ENCODE measurements around the gene ODAD4.

The ODAD4 gene

GRCh38 chr17:41930009-41930832 lies at the start of gene ODAD4:
TSS of gene ODAD4 (plus strand) at chr17:41930617. CDS start at chr17:41930724, 107 bp downstream.
- peak; percentile 84 for FAIRE-seq
- peak; percentile 83 for DNase-seq (ENCODE audit: insufficient read length, low spot score)

- no peak for DNase-seq (ENCODE audit: insufficient read length, low spot score)
- FAIRE-seq = no peak
Observed at GRCh38 chr17:41882756-41883155, 47.7 kb upstream of the ODAD4 start.

- FAIRE-seq (no peak), DNase-seq (ENCODE audit: insufficient read length, low spot score) (no peak)
Observed at GRCh38 chr17:41885733-41886132, 44.7 kb upstream of the ODAD4 start.

GRCh38 chr17:41888332-41888965 lies 42.0 kb upstream of the ODAD4 start:
- FAIRE-seq (no peak), DNase-seq (ENCODE audit: insufficient read length, low spot score) (no peak)

GRCh38 chr17:41891135-41892020 lies 39.0 kb upstream of the ODAD4 start:
- DNase-seq (ENCODE audit: insufficient read length, low spot score) = no peak
- no peak for FAIRE-seq

- FAIRE-seq (no peak), DNase-seq (ENCODE audit: insufficient read length, low spot score) (no peak)
Observed at GRCh38 chr17:41892021-41892376, 38.4 kb upstream of the ODAD4 start.

GRCh38 chr17:41893384-41893783 lies 37.0 kb upstream of the ODAD4 start:
- DNase-seq (ENCODE audit: insufficient read length, low spot score) = no peak
- FAIRE-seq = no peak

GRCh38 chr17:41894791-41895331 lies 35.6 kb upstream of the ODAD4 start:
- FAIRE-seq = no peak
- DNase-seq (ENCODE audit: insufficient read length, low spot score) = no peak

- FAIRE-seq (no peak), DNase-seq (ENCODE audit: insufficient read length, low spot score) (no peak)
Observed at GRCh38 chr17:41895617-41896016, 34.8 kb upstream of the ODAD4 start.

GRCh38 chr17:41896726-41897125 lies 33.7 kb upstream of the ODAD4 start:
- FAIRE-seq (no peak), DNase-seq (ENCODE audit: insufficient read length, low spot score) (no peak)

GRCh38 chr17:41901646-41902045 lies 28.8 kb upstream of the ODAD4 start:
- DNase-seq (ENCODE audit: insufficient read length, low spot score) = no peak
- no peak for FAIRE-seq

- DNase-seq (ENCODE audit: insufficient read length, low spot score) (no peak), FAIRE-seq (no peak)
Observed at GRCh38 chr17:41904242-41904841, 26.1 kb upstream of the ODAD4 start.

GRCh38 chr17:41905172-41905571 lies 25.2 kb upstream of the ODAD4 start:
- no peak for FAIRE-seq

GRCh38 chr17:41906465-41907184 lies 23.8 kb upstream of the ODAD4 start:
- FAIRE-seq = no peak
- no peak for DNase-seq (ENCODE audit: insufficient read length, low spot score)

More at GRCh38 chr17:41905172-41905571, 25.2 kb upstream of the ODAD4 start:
- DNase-seq (ENCODE audit: insufficient read length, low spot score) = no peak

GRCh38 chr17:41907185-41907556 lies 23.2 kb upstream of the ODAD4 start:
- FAIRE-seq (no peak), DNase-seq (ENCODE audit: insufficient read length, low spot score) (no peak)

- no peak for FAIRE-seq
- DNase-seq (ENCODE audit: insufficient read length, low spot score) = no peak
Observed at GRCh38 chr17:41907633-41908539, 22.5 kb upstream of the ODAD4 start.

- DNase-seq (ENCODE audit: insufficient read length, low spot score) = no peak
- no peak for FAIRE-seq
Observed at GRCh38 chr17:41909088-41909487, 21.3 kb upstream of the ODAD4 start.

- no peak for DNase-seq (ENCODE audit: insufficient read length, low spot score)
- FAIRE-seq = no peak
Observed at GRCh38 chr17:41910701-41911391, 19.6 kb upstream of the ODAD4 start.
